Gastrocnemius medialis (tissue), 4 donors: Measurements from ENCODE around the gene WDR13. TPM values are rescaled to one million over a fixed set of nuclear protein-coding genes. Genes with fewer than 3 reads are reported as not detected.

ENCODE experiments used
- ATAC-seq, 2 donors: fragments of 150-250 bp; one replicate each; pipeline ENCODE4 v1.9.1; 2016
- DNase-seq, 2 donors: peaks; one replicate each; pipeline ENCODE4 v3.0.0-alpha.2; 2019
- H3K27ac ChIP-seq, 4 donors: fragments of 200-600 bp; sonication (generic); 1 replicate in 1 of 4; 2 replicates in 3 of 4; pipeline ENCODE4 v1.5.1; 2016 to 2018; ENCODE audit warnings: mild to moderate bottlenecking in 2 of 4, moderate library complexity in 1 of 4
- H3K27me3 ChIP-seq, 3 donors: fragments of 200-600 bp; sonication (generic) in 2 of 3; 1 replicate in 1 of 3; 2 replicates in 2 of 3; pipeline versions ENCODE4 v1.5.1 to v1.6.0; 2016 to 2019; ENCODE audit warnings: mild to moderate bottlenecking in 1 of 3, moderate library complexity in 1 of 3
- H3K36me3 ChIP-seq, 2 donors: fragments of 200-600 bp; sonication (generic) in 1 of 2; one replicate each; pipeline ENCODE4 v1.5.1; 2017 to 2018
- H3K4me1 ChIP-seq, 2 donors: fragments of 200-600 bp; sonication (generic) in 1 of 2; one replicate each; pipeline ENCODE4 v1.5.1; 2016 to 2017; ENCODE audit warnings: mild to moderate bottlenecking in 2 of 2
- H3K4me3 ChIP-seq, 4 donors: fragments of 200-600 bp; sonication (generic) in 3 of 4; 1 replicate in 1 of 4; 2 replicates in 3 of 4; pipeline ENCODE4 v1.5.1; 2016 to 2019; ENCODE audit warnings: mild to moderate bottlenecking in 2 of 4
- H3K9me3 ChIP-seq, 3 donors: fragments of 200-600 bp; sonication (generic) in 2 of 3; 1 replicate in 1 of 3; 2 replicates in 2 of 3; pipeline ENCODE4 v1.5.1; 2016 to 2019
- CTCF ChIP-seq, 5 experiments: fragments of 450-650 bp in 3 of 5; fragments of 200-600 bp in 2 of 5; sonication (generic) in 2 of 5; IDR thresholded peaks in 4 of 5; conservative IDR thresholded peaks in 1 of 5; 1 replicate in 4 of 5; 2 replicates in 1 of 5; pipeline ENCODE4 v1.5.1; 2016 to 2019; ENCODE audit warnings: antibody characterized with exemption in 5 of 5, mild to moderate bottlenecking in 3 of 5, moderate library complexity in 3 of 5
- POLR2A ChIP-seq, 2 donors: fragments of 450-650 bp; IDR thresholded peaks; one replicate each; pipeline ENCODE4 v1.6.1; 2017; ENCODE audit warnings: antibody characterized with exemption in 2 of 2, mild to moderate bottlenecking in 2 of 2, moderate library complexity in 2 of 2
- in situ Hi-C, 4 donors: fragments of 200-750 bp; cut with MboI; loops; one replicate each; pipeline versions ENCODE4 v1.15.0 to v1.8.0; 2017; ENCODE audit warnings: low sequenced_read_pairs in 4 of 4
- intact Hi-C: fragments of 100-400 bp; cut with DNase I; formaldehyde crosslinking; loops from one replicate; pipeline ENCODE4 v1.15.1; 2023; ENCODE audit warnings: low total_unique reads
- total RNA-seq, 4 donors: library from RNA; depleted of rRNA; stranded (reverse); fragments of >200 nt; gene quantifications; one replicate each; pipeline versions ENCODE4 v1.1.0 to v1.2.3, GENCODE V29; 2016

The WDR13 gene
- total RNA-seq, 4 donors from 2014 or later = 82.7 to 143 (median 133) TPM

GRCh38 chrX:48598614-48599013 lies 1.3 kb downstream of the WDR13 start:
- Histone ChIP-seq H3K9me3 (no peaks in the 10 kb centered on the region), H3K4me3 (peak overlapping the region; percentile 75 to 85 (median 84)), H3K27ac (peak overlapping the region; percentile 89 to 99 (median 96)), H3K4me1 (peaks cover 3 to 4% of the 10 kb centered on the region in 2 donors), H3K36me3 (peaks cover 0 to 44% of the 10 kb centered on the region in 2 donors), H3K27me3 (no peaks in the 10 kb centered on the region)
- in situ Hi-C loops (no loop called here), intact Hi-C loops (loop anchor here (5.0 to 10.0 kb wide), 4 partner anchors 76 to 669 kb away; partner anchors contain the start of genes HDAC6, PPP1R3F, PQBP1 and TIMM17B)
- ATAC-seq (no peak), DNase-seq (no peak)
- no peak for TF ChIP-seq CTCF (IDR thresholded peaks at IDR 0.05 in 4 of 5, conservative IDR thresholded peaks at IDR 0.05 in 1 of 5)
- no peak for TF ChIP-seq POLR2A (IDR thresholded peaks at IDR 0.05)

GRCh38 chrX:48599341-48599740 lies 2.0 kb downstream of the WDR13 start:
- peaks cover 3 to 4% of the 10 kb centered on the region in 2 donors for H3K4me1 ChIP-seq
- ATAC-seq (no peak), DNase-seq (no peak)
- peaks cover 0 to 51% of the 10 kb centered on the region in 2 donors for H3K36me3 ChIP-seq
- in situ Hi-C loops (no loop called here), intact Hi-C loops (loop anchor here (5.0 to 10.0 kb wide), 4 partner anchors 75 to 668 kb away; partner anchors contain the start of genes HDAC6, PPP1R3F, PQBP1 and TIMM17B)
- TF ChIP-seq POLR2A (IDR thresholded peaks at IDR 0.05) (no peak), CTCF (IDR thresholded peaks at IDR 0.05 in 4 of 5, conservative IDR thresholded peaks at IDR 0.05 in 1 of 5) (no peak)
- H3K4me3 ChIP-seq = no peak overlapping the region
- no peak overlapping the region for H3K27ac ChIP-seq
- no peaks in the 10 kb centered on the region for H3K9me3 ChIP-seq
- H3K27me3 ChIP-seq = no peaks in the 10 kb centered on the region

- intact Hi-C loops (no loop called here), in situ Hi-C loops (no loop called here)
- H3K27me3 ChIP-seq = no peaks in the 10 kb centered on the region
- H3K9me3 ChIP-seq = no peaks in the 10 kb centered on the region
- peaks cover 3 to 4% of the 10 kb centered on the region in 2 donors for H3K4me1 ChIP-seq
- DNase-seq = no peak
- ATAC-seq = no peak
- H3K36me3 ChIP-seq = peaks cover 0 to 60% of the 10 kb centered on the region in 2 donors
- no peak overlapping the region for H3K4me3 ChIP-seq
- H3K27ac ChIP-seq = no peak overlapping the region
- no peak for TF ChIP-seq POLR2A (IDR thresholded peaks at IDR 0.05)
- no peak for TF ChIP-seq CTCF (IDR thresholded peaks at IDR 0.05 in 4 of 5, conservative IDR thresholded peaks at IDR 0.05 in 1 of 5)
Measured at GRCh38 chrX:48600226-48600625, 2.9 kb downstream of the WDR13 start.

- in situ Hi-C loops = no loop called here
- ATAC-seq = no peak
Measured at GRCh38 chrX:48601741-48602394, 4.6 kb downstream of the WDR13 start.

More at GRCh38 chrX:48601741-48602394, 4.6 kb downstream of the WDR13 start:
- TF ChIP-seq POLR2A (IDR thresholded peaks at IDR 0.05) = no peak
- no peak for TF ChIP-seq CTCF (IDR thresholded peaks at IDR 0.05 in 4 of 5, conservative IDR thresholded peaks at IDR 0.05 in 1 of 5)
- Histone ChIP-seq H3K9me3 (no peaks in the 10 kb centered on the region), H3K4me1 (peaks cover 2 to 3% of the 10 kb centered on the region in 2 donors), H3K27me3 (no peaks in the 10 kb centered on the region), H3K4me3 (no peak overlapping the region), H3K36me3 (peaks cover 0 to 60% of the 10 kb centered on the region in 2 donors), H3K27ac (no peak overlapping the region)
- intact Hi-C loops = no loop called here
- DNase-seq = no peak
